ENCODE measurements around the gene PACSIN3.

PACSIN3 gene

DNA sequence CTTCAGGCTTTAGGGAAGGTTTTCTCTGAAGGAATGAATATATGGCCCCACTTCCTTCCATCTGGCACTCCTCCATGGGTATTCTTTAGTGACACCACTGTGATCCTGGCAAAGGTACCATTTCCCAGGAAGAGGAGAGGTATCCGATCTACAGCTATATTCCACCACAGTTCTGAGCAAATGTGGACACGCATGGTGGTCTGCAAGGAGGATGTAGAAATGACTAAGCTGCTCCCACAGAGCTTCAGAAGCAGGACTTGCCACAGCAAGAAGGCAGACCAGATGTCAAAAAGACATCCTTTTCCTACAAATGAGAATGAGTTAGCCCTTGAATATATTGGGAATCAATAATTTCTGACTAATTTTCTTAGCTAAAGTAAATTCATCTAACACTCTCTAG, 55.1 kb downstream of the PACSIN3 start:
- Histone ChIP-seq H3K36me3 (no peaks in the 10 kb centered on the region), H3K4me3 (ENCODE audit: low read depth, low read length) (no peak overlapping the region), H3K9me3 (no peaks in the 10 kb centered on the region), H3K4me1 (no peaks in the 10 kb centered on the region), H3K27me3 (no peaks in the 10 kb centered on the region)
- TF ChIP-seq, protein P1, sequence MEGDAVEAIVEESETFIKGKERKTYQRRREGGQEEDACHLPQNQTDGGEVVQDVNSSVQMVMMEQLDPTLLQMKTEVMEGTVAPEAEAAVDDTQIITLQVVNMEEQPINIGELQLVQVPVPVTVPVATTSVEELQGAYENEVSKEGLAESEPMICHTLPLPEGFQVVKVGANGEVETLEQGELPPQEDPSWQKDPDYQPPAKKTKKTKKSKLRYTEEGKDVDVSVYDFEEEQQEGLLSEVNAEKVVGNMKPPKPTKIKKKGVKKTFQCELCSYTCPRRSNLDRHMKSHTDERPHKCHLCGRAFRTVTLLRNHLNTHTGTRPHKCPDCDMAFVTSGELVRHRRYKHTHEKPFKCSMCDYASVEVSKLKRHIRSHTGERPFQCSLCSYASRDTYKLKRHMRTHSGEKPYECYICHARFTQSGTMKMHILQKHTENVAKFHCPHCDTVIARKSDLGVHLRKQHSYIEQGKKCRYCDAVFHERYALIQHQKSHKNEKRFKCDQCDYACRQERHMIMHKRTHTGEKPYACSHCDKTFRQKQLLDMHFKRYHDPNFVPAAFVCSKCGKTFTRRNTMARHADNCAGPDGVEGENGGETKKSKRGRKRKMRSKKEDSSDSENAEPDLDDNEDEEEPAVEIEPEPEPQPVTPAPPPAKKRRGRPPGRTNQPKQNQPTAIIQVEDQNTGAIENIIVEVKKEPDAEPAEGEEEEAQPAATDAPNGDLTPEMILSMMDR (IDR thresholded peaks at IDR 0.05; ENCODE audit: low read depth, low read length): no peak
- no peak for DNase-seq

DNA sequence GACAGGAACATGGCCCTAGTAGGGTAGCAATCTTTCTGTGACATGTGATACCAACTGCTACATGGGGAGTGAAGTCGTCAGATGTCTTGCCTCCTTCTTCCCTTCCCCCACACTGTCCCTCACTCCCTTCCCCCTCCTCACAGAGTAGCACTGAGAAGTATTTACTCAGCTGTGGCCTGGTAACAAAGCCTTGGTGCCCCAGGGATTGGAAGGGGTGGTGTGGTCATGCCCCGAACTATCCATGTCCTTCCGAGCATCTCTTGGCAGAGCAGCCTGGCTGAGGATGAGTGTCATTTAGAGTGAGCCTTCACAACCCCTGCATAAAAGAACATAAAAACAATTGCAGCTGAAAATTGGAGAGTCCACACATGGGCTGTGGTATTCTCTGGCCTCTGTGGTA, 55.7 kb downstream of the PACSIN3 start:
- Histone ChIP-seq H3K4me3 (ENCODE audit: low read depth, low read length) (no peak overlapping the region), H3K36me3 (no peaks in the 10 kb centered on the region), H3K4me1 (no peaks in the 10 kb centered on the region), H3K9me3 (no peaks in the 10 kb centered on the region), H3K27me3 (no peaks in the 10 kb centered on the region)
- TF ChIP-seq, protein P1 (IDR thresholded peaks at IDR 0.05; ENCODE audit: low read depth, low read length): no peak
- no peak for DNase-seq

Data from BE2C (cell line).